ENCODE results near the gene VEZT.
"Not testable (repeated sequence)": the region's sequence is repeated elsewhere in the genome, so short reads cannot be mapped to it uniquely, and the experiment has no call there.

Gene VEZT

DNA sequence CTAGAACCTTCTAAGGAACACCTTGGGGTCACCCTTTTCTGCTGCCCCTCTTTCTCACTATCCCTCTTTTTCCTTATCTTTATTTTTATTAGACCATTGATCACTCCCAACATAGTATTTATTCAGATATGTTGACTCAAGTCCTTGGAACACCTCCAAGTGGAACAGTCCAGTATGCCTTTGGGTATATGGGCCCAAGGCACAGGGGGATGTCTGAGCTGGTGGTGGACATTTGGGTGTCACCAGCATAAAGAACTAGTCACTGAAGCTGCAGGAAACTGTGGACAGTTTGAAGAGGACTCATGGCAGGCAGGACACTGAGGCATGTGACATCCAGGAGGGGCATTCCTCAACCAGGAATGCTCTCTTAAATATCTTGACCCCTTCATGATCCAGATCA lies 105.6 kb downstream of the VEZT start:
- H3K4me1 ChIP-seq (ENCODE audit: control insufficient read depth, low read length) = peaks cover 12% of the 10 kb centered on the region
- no peaks in the 10 kb centered on the region for H3K9me3 ChIP-seq (ENCODE audit: control insufficient read depth, insufficient read depth, low read length)
- no peaks in the 10 kb centered on the region for H4K20me1 ChIP-seq (ENCODE audit: control insufficient read depth, insufficient read depth, low read depth, low read length)
- TF ChIP-seq EZH2phosphoT487 (IDR thresholded peaks at IDR 0.05; ENCODE audit: borderline replicate concordance, low read length) (no peak), CTCF (IDR thresholded peaks at IDR 0.05; ENCODE audit: low read depth, low read length, poor library complexity, severe bottlenecking) (no peak)
- H3K27ac ChIP-seq (ENCODE audit: low read depth, low read length) = no peak overlapping the region
- no peaks in the 10 kb centered on the region for H3K36me3 ChIP-seq (ENCODE audit: control insufficient read depth, low read length)
- no peak overlapping the region for H3K4me3 ChIP-seq (ENCODE audit: low read length)
- no peaks in the 10 kb centered on the region for H3K27me3 ChIP-seq (ENCODE audit: control insufficient read depth, low read length)
- no peak overlapping the region for H3K4me2 ChIP-seq (ENCODE audit: low read length)
- H3K9me2 ChIP-seq (replicated peaks; ENCODE audit: control insufficient read depth, low read length) = no peaks in the 10 kb centered on the region
- H3F3A ChIP-seq (ENCODE audit: control insufficient read depth, insufficient read depth) = no peaks in the 10 kb centered on the region
- no peaks in the 10 kb centered on the region for H3K79me2 ChIP-seq (ENCODE audit: control insufficient read depth, low read length)

GRCh38 chr12:95324246-95324645 lies 106.6 kb downstream of the VEZT start:
- H3F3A ChIP-seq (ENCODE audit: control insufficient read depth, insufficient read depth); H3K4me3 ChIP-seq (ENCODE audit: low read length); H3K27me3 ChIP-seq (ENCODE audit: control insufficient read depth, low read length); H3K4me2 ChIP-seq (ENCODE audit: low read length); H4K20me1 ChIP-seq (ENCODE audit: control insufficient read depth, insufficient read depth, low read depth, low read length); H3K27ac ChIP-seq (ENCODE audit: low read depth, low read length); H3K36me3 ChIP-seq (ENCODE audit: control insufficient read depth, low read length); H3K9me2 ChIP-seq (replicated peaks; ENCODE audit: control insufficient read depth, low read length); H3K9me3 ChIP-seq (ENCODE audit: control insufficient read depth, insufficient read depth, low read length); H3K79me2 ChIP-seq (ENCODE audit: control insufficient read depth, low read length): not testable (repeated sequence)
- peaks cover 12% of the 10 kb centered on the region for H3K4me1 ChIP-seq (ENCODE audit: control insufficient read depth, low read length)

GRCh38 chr12:95325501-95325900 lies 107.9 kb downstream of the VEZT start:
- TF ChIP-seq EZH2phosphoT487 (IDR thresholded peaks at IDR 0.05; ENCODE audit: borderline replicate concordance, low read length) (no peak), CTCF (IDR thresholded peaks at IDR 0.05; ENCODE audit: low read depth, low read length, poor library complexity, severe bottlenecking) (no peak)

GRCh38 chr12:95326445-95326844 lies 108.8 kb downstream of the VEZT start:
- Histone ChIP-seq H3K27me3 (ENCODE audit: control insufficient read depth, low read length) (no peaks in the 10 kb centered on the region), H3K27ac (ENCODE audit: low read depth, low read length) (no peak overlapping the region), H3K4me1 (ENCODE audit: control insufficient read depth, low read length) (peaks cover 10% of the 10 kb centered on the region), H3K79me2 (ENCODE audit: control insufficient read depth, low read length) (no peaks in the 10 kb centered on the region), H3K36me3 (ENCODE audit: control insufficient read depth, low read length) (no peaks in the 10 kb centered on the region), H3K9me2 (replicated peaks; ENCODE audit: control insufficient read depth, low read length) (no peaks in the 10 kb centered on the region), H3F3A (ENCODE audit: control insufficient read depth, insufficient read depth) (no peaks in the 10 kb centered on the region; the same call in 1 of the 2 replicates), H3K4me2 (ENCODE audit: low read length) (no peak overlapping the region), H3K9me3 (ENCODE audit: control insufficient read depth, insufficient read depth, low read length) (no peaks in the 10 kb centered on the region), H4K20me1 (ENCODE audit: control insufficient read depth, insufficient read depth, low read depth, low read length) (no peaks in the 10 kb centered on the region), H3K4me3 (ENCODE audit: low read length) (no peak overlapping the region)
- TF ChIP-seq CTCF (IDR thresholded peaks at IDR 0.05; ENCODE audit: low read depth, low read length, poor library complexity, severe bottlenecking) = no peak
- TF ChIP-seq EZH2phosphoT487 (IDR thresholded peaks at IDR 0.05; ENCODE audit: borderline replicate concordance, low read length) = no peak

More at GRCh38 chr12:95325501-95325900, 107.9 kb downstream of the VEZT start:
- no peaks in the 10 kb centered on the region; the same call in 1 of the 2 replicates for H3F3A ChIP-seq (ENCODE audit: control insufficient read depth, insufficient read depth)
- H3K9me2 ChIP-seq (replicated peaks; ENCODE audit: control insufficient read depth, low read length) = no peaks in the 10 kb centered on the region
- H3K27ac ChIP-seq (ENCODE audit: low read depth, low read length) = no peak overlapping the region
- no peak overlapping the region for H3K4me3 ChIP-seq (ENCODE audit: low read length)
- H3K27me3 ChIP-seq (ENCODE audit: control insufficient read depth, low read length) = no peaks in the 10 kb centered on the region
- H3K9me3 ChIP-seq (ENCODE audit: control insufficient read depth, insufficient read depth, low read length) = no peaks in the 10 kb centered on the region
- H3K4me1 ChIP-seq (ENCODE audit: control insufficient read depth, low read length) = peaks cover 12% of the 10 kb centered on the region
- no peaks in the 10 kb centered on the region for H3K79me2 ChIP-seq (ENCODE audit: control insufficient read depth, low read length)
- H4K20me1 ChIP-seq (ENCODE audit: control insufficient read depth, insufficient read depth, low read depth, low read length) = no peaks in the 10 kb centered on the region
- no peaks in the 10 kb centered on the region for H3K36me3 ChIP-seq (ENCODE audit: control insufficient read depth, low read length)
- H3K4me2 ChIP-seq (ENCODE audit: low read length) = no peak overlapping the region

Measured in DOHH2 (cell line).